Hepatocyte (in vitro differentiated cells): Measurements from ENCODE around the gene CLCF1. TPM values are rescaled to one million over a fixed set of nuclear protein-coding genes. Genes with fewer than 3 reads are reported as not detected.

Experiments
- DNase-seq: peaks from one replicate; pipeline ENCODE4 v3.0.0-alpha.2; 2016; ENCODE audit warnings: low spot score
- H2AFZ ChIP-seq: fragments of 200-600 bp; sonication (generic); 2 replicates; pipeline ENCODE4 v1.6.0; 2016; ENCODE audit warnings: antibody characterized with exemption, mild to moderate bottlenecking
- H3K27ac ChIP-seq: fragments of 200-600 bp; sonication (generic); 2 replicates; pipeline ENCODE4 v1.5.1; 2016; ENCODE audit warnings: mild to moderate bottlenecking
- H3K27me3 ChIP-seq: fragments of 200-600 bp; sonication (generic); 2 replicates; pipeline ENCODE4 v1.6.1; 2016
- H3K36me3 ChIP-seq: fragments of 200-600 bp; sonication (generic); replicated peaks from 2 replicates; pipeline ENCODE4 v1.5.1; 2016; ENCODE audit warnings: low read depth; ENCODE audit not compliant: insufficient read depth
- H3K4me1 ChIP-seq: fragments of 200-600 bp; sonication (generic); 2 replicates; pipeline ENCODE4 v1.5.1; 2016; ENCODE audit warnings: mild to moderate bottlenecking, moderate library complexity; ENCODE audit not compliant: insufficient read depth
- H3K4me2 ChIP-seq: fragments of 200-600 bp; sonication (generic); 2 replicates; pipeline ENCODE4 v1.6.0; 2016
- H3K4me3 ChIP-seq: fragments of 200-600 bp; sonication (generic); 2 replicates; pipeline ENCODE4 v1.5.1; 2016; ENCODE audit warnings: mild to moderate bottlenecking
- H3K79me2 ChIP-seq: fragments of 200-600 bp; sonication (generic); 2 replicates; pipeline ENCODE4 v1.6.0; 2017; ENCODE audit warnings: mild to moderate bottlenecking
- H3K9me2 ChIP-seq: fragments of 200-600 bp; sonication (generic); replicated peaks from 2 replicates; pipeline ENCODE4 v1.6.0; 2017; ENCODE audit warnings: mild to moderate bottlenecking; ENCODE audit not compliant: insufficient read depth
- H3K9me3 ChIP-seq: fragments of 200-600 bp; sonication (generic); 2 replicates; pipeline ENCODE4 v1.5.1; 2016; ENCODE audit warnings: low read depth, mild to moderate bottlenecking
- H4K20me1 ChIP-seq: fragments of 200-600 bp; sonication (generic); 2 replicates; pipeline ENCODE4 v1.6.0; 2016; ENCODE audit warnings: mild to moderate bottlenecking; ENCODE audit not compliant: insufficient read depth, poor library complexity, severe bottlenecking
- EZH2 ChIP-seq: fragments of 200-600 bp; sonication (generic); IDR thresholded peaks from 2 replicates; pipeline ENCODE4 v1.6.1; 2016; ENCODE audit warnings: antibody characterized with exemption, mild to moderate bottlenecking, borderline replicate concordance
- EZH2phosphoT487 ChIP-seq: fragments of 200-600 bp; sonication (generic); IDR thresholded peaks from one replicate; pipeline ENCODE4 v1.6.1; 2018; ENCODE audit warnings: antibody characterized with exemption, mild to moderate bottlenecking, low read depth, moderate library complexity; ENCODE audit not compliant: unreplicated experiment, severe bottlenecking
- WGBS: methylation state at CpG from one replicate; pipeline ENCODE4 v1.1.6; 2016; ENCODE audit warnings: low lambda C conversion rate; ENCODE audit errors: missing lambda C conversion rate; 5-methylcytosine and 5-hydroxymethylcytosine counted together
- polyA plus RNA-seq: library from polyadenylated mRNA; unstranded; fragments of >200 nt; fragmentation: Nextera tagmentation; extraction: Ambion mirVana; gene quantifications from 2 replicates; pipeline ENCODE4 v1.2.1, GENCODE V29; 2016
- total RNA-seq: library from RNA; depleted of rRNA; stranded (reverse); fragments of >200 nt; gene quantifications from 2 replicates; pipeline ENCODE4 v1.2.3, GENCODE V29; 2014
- TF ChIP-seq, protein P1 (sequence below): fragments of 200-600 bp; sonication (generic); IDR thresholded peaks from 2 replicates; pipeline ENCODE4 v1.5.1; 2016; ENCODE audit warnings: antibody characterized with exemption, mild to moderate bottlenecking; ENCODE audit not compliant: poor library complexity

The CLCF1 gene
- total and polyA plus RNA-seq, 2 experiments from 2014 or later = 9.4 to 13.2 TPM

DNA sequence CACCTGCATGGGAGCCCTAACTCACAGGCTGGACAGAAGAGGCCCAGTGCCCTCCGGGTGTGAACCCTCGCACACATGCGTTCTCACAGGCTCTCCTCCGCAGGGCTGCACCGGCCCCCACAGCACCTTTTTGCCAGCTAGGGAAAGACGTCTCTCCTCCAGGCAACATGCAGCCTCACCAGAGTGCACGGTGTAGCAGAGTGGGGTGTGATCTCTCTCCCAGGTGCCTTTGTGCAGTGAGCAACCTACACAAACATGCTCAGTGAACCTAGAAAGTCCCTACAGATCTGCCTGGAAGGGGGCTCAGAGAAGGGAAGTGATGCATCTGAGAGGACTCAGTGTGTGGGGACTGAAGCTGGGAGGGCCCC lies 38.4 kb upstream of the CLCF1 start:
- H3K4me3 ChIP-seq = no peak overlapping the region
- no peak for DNase-seq
- no peaks in the 10 kb centered on the region for H3K27me3 ChIP-seq
- H4K20me1 ChIP-seq = no peaks in the 10 kb centered on the region
- peaks cover 6% of the 10 kb centered on the region for H3K4me1 ChIP-seq
- H3K36me3 ChIP-seq = no peaks in the 10 kb centered on the region
- no peaks in the 10 kb centered on the region for H3K9me2 ChIP-seq
- 58% methylated on average over 7 of the region's 7 CpGs for WGBS
- TF ChIP-seq, protein P1, sequence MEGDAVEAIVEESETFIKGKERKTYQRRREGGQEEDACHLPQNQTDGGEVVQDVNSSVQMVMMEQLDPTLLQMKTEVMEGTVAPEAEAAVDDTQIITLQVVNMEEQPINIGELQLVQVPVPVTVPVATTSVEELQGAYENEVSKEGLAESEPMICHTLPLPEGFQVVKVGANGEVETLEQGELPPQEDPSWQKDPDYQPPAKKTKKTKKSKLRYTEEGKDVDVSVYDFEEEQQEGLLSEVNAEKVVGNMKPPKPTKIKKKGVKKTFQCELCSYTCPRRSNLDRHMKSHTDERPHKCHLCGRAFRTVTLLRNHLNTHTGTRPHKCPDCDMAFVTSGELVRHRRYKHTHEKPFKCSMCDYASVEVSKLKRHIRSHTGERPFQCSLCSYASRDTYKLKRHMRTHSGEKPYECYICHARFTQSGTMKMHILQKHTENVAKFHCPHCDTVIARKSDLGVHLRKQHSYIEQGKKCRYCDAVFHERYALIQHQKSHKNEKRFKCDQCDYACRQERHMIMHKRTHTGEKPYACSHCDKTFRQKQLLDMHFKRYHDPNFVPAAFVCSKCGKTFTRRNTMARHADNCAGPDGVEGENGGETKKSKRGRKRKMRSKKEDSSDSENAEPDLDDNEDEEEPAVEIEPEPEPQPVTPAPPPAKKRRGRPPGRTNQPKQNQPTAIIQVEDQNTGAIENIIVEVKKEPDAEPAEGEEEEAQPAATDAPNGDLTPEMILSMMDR = no peak
- no peak for TF ChIP-seq EZH2
- no peak for TF ChIP-seq EZH2phosphoT487
- H3K27ac ChIP-seq = no peak overlapping the region
- H2AFZ ChIP-seq = no peak overlapping the region
- no peaks in the 10 kb centered on the region for H3K79me2 ChIP-seq
- H3K9me3 ChIP-seq = no peaks in the 10 kb centered on the region
- H3K4me2 ChIP-seq = no peak overlapping the region

DNA sequence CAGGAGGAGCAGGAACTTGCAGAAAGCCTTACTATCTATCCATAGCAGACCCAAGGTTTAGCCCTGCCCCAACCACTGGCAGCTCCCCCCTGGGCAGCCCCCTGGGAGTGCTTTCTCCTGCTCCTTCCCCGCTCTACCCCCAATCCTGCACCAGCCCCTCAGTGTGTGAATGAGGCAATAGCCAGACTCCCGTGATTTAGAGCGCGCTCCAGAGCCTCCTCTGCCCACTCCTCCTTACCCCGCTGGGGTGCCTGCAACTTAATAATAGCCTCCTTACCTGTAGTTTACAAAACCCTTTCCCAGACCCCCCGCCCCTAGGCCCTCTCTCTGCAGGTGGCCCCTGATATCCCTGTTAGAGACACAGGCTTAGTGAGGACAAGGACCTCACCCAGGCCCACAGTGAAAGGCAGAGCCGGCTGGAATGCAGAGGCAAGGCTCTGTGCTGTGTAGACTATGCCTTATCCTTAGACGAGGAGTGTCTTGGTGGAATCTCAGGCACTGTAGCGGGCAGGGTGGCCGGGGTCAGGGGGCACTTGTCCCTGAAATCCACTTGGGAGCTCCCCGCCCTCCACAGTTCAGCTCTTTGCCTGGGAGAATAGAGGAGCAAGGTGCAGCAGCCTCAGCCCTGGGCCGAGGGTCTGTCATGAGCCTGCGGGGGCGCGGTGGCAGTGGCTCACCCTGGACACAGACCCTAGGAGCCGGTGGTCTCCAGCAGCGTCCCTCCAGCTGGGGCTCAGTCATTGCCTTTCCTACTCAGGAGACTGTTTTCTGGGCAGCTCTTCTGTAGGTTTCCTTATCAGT lies 37.8 kb upstream of the CLCF1 start:
- Histone ChIP-seq H3K4me3 (no peak overlapping the region), H3K27me3 (no peaks in the 10 kb centered on the region), H3K9me2 (no peaks in the 10 kb centered on the region), H3K4me1 (peaks cover 6% of the 10 kb centered on the region), H3K27ac (no peak overlapping the region), H2AFZ (no peak overlapping the region), H3K9me3 (no peaks in the 10 kb centered on the region), H4K20me1 (no peaks in the 10 kb centered on the region), H3K79me2 (no peaks in the 10 kb centered on the region), H3K4me2 (no peak overlapping the region), H3K36me3 (no peaks in the 10 kb centered on the region)
- DNase-seq = no peak
- no peak for TF ChIP-seq EZH2
- TF ChIP-seq, protein P1 = no peak
- TF ChIP-seq EZH2phosphoT487 = no peak
- 74% methylated on average over 17 of the region's 17 CpGs for WGBS

DNA sequence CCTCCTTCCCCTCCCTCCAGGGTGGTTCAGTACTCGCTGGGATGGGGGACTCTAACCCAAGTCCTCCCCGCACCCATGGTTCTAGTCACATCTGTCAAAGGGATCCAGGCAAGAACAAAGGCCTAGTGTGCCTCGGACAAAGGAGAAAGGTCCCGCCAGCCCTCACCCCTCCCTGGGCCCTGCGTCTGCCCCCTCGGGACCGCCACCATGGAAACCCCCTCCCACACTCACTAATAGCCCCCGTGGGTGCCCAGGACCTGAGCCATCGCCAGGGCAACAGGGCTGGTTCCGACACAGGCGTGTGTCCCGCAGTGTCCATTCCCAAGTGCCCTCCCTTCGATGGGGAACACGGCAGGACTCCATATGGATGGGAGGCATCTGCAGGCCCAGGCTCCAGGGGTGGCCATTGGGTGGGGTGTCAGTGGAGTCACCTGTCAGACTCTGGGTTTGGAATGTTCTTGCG lies 37.0 kb upstream of the CLCF1 start:
- no peaks in the 10 kb centered on the region for H3K27me3 ChIP-seq
- TF ChIP-seq EZH2phosphoT487 (no peak), EZH2 (no peak)
- TF ChIP-seq, protein P1 = no peak
- H3K9me2 ChIP-seq = no peaks in the 10 kb centered on the region
- no peak overlapping the region for H3K4me2 ChIP-seq
- H3K9me3 ChIP-seq = no peaks in the 10 kb centered on the region
- no peak overlapping the region for H2AFZ ChIP-seq
- WGBS = 73% methylated on average over 15 of the region's 15 CpGs
- H3K79me2 ChIP-seq = no peaks in the 10 kb centered on the region
- no peak for DNase-seq
- H3K4me3 ChIP-seq = no peak overlapping the region
- H3K27ac ChIP-seq = no peak overlapping the region
- H3K4me1 ChIP-seq = peaks cover 6% of the 10 kb centered on the region
- H3K36me3 ChIP-seq = no peaks in the 10 kb centered on the region
- H4K20me1 ChIP-seq = no peaks in the 10 kb centered on the region
